GM18873 (cell line): Measurements from ENCODE around the gene PHOSPHO1.

Experiments used
- ATAC-seq: cut with Tn5 transposase; IDR thresholded peaks from one replicate; pipeline ENCODE4 v1.9.1; 2021; ENCODE audit warnings: mild to moderate bottlenecking, moderate library complexity, moderate number of reproducible peaks; ENCODE audit not compliant: unreplicated experiment, low FRiP score

The PHOSPHO1 gene

DNA sequence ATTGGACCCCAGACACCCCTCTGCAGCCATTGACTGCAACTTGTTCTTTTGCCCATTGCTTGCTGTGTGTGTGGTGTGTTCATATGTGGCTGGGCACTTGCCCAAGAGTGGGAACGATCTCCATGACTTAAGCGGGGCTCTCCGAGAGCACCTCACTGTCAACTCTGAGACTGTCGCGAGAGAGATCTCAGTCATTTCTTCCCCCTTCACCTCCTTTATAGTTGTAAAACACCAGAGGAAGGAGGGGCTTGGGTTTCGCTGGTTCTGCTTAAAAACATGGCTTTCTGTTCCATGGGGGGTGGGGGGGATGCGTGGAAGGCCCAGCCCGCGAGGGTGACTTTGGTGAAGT, 7.4 kb downstream of the PHOSPHO1 start:
- no peak for ATAC-seq

DNA sequence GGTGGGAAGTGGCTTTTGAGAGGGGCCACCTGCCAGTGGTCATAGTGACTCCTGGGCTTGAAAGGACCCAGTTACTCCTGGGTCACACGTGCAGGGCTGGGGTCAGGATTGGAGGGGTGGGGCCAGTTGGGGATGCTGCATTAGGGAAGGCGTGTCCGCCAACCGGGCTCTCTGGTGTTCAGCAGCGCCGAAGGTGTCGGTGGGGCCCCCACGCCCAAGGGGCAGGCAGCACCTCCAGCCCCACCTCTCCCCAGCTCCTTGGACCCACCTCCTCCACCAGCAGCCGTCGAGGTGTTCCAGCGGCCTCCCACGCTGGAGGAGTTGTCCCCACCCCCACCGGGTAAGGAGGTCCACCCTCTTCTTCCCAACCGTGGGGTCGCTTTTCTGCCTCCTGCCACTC, 10.6 kb downstream of the PHOSPHO1 start:
- ATAC-seq = no peak

DNA sequence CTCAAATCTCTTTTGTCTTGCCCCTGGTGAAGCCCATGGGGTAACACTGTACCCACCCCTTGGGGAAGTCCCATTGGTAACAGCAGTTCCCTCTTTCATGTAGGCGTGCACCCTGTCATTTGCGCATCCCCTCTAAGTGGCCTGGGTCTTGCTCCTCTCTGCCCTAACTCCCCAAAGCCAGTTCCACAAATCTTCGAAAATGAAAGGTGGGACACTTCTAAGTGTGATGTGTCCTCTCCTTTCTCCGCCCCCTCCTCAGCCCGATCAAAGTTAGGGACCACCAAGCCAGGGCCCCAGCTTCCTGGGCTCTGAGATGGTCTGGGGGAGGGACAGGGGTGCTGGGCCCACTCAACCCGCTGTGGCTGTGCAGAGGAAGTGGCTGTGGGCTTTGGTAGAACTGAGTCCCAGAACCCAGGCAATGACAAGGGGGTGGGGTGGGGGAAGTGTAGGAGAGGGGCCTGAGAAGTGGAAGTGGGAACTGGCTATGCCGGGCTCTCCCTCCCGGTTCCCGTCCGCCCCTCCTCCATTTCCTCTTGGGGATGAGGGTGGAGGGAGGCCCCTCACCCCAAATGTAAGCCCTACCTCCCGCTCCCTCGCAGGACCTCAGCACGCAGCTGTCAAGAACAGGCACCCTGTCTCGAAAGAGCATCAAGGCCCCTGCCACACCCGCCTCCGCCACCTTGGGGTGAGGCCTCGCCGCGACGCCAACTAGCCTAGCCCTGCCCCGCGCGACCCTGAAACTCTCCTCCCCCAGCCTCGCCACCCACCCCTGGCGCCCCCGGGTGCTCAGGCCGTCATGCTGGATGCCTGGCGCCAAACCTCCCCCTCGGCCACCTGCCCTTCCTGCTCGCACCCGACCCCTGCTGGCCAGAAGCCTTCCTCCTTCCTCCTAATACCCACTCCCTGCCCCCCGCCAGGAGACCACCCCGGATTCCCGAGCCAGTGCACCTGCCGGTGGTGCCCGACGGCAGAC, 11.4 kb downstream of the PHOSPHO1 start:
- no peak for ATAC-seq

DNA sequence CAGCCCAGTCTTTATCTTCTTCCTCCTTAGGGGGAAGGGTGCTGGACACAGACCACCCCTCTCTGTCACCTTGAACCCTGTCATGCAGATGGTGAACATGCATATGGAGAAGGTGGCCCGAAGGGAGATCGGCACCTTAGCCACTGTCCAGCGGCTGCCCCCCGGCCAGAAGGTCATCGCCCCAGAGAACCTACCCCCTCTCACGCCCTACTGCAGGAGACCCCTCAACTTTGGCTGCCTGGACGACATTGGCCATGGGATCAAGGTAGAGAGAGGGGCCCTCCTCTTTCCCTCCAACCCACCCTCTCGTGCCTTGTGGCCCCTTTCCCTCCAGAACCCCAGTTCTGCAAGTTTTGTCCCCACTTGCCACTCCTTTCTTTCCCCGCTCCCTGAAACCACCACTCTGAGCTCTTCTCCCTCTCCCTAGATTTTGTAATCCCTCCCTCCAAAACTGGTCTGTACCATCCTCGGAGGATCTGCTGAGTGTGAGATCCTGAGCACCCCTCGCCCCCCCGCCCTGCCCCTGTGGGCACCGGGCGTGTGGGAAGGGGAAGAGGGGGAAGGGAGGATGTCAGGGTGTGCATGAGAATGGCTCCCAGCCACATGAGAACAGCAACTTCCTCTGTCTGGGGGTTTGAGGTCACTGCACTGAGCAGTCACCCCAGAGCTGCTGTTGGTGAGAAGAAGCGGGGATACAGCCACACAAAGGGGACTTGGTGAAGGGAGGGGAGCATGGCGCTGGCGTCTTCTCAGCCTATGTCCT, 12.8 kb downstream of the PHOSPHO1 start:
- no peak for ATAC-seq

DNA sequence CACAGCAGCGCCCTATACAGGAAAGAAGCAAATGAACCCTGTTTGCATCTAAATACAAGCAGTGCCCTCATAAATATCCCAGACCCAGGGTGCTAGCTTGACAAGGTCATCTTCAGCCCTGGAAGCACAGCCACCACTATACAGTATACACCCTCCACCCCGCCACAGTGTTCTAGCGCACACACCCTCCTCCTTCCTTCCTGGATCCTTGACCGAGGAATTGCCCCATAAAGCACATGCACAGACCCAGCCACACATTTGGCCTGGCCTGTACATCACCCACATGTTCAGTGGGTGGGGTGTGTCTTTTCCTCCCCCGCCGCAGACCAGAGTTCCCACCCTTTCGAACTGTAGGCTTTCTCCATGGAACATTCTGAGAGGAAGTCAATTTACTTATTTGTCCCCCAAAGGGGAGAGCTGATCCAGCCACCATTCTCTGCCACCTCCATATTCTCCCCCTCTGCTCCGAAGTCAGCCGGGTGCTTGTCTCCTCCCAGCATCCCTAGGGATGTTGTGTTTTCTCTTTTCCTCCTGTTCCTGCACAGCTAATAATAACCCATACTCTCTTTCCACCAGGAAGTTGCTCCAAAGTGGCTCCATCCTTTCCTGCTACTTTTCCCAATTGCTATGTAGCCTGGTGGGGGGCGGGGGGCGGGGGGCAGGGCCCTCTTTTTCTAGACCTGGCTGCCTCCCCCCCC, 13.5 kb downstream of the PHOSPHO1 start:
- no peak for ATAC-seq

DNA sequence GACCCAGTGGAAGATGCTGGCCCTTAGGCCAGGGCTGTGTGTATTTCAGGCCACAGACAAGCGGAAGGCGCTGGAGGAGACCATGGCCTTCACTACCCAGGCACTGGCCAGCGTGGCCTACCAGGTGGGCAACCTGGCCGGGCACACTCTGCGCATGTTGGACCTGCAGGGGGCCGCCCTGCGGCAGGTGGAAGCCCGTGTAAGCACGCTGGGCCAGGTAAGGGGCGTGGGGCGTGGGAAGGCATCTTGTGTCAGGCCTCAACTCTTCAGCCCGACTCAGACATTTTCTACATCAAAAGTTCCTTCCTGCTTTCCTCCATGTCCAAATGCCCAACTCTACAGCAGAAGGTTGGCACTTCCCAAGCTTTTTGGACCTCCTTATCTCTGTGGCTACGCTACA, 14.1 kb downstream of the PHOSPHO1 start:
- ATAC-seq = no peak

DNA sequence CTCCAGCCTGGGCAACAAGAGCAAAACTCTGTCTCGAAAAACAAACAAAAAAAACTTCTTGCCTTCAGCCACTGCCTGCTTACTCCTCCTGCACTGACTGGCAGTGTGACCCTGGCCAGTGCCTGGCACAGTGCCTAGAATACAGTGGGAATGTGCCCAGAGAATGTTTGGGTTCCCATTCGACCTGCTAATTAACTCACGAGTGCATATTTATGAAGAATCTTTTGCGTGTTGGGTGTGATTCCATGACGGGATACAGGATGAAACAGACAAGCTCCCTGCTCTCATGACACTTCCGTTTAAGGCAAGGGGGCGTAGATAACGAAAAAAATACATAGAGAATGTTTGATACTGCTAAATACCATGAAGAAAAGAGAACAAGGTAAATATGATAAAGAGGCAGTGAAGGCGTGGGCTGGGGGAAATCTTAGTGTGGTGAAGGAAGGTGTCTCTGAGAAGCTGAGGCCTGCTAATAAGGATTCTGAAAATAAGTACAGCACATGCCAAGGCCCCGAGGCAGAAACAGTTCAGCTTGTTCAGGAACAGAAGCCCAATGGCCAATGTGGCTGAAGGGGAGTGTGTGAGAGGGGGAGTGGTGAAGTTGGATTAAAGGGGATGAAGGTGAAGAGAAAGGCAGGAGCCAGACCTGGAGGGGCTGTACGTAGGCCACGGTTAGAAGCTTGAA, 15.8 kb downstream of the PHOSPHO1 start:
- ATAC-seq = no peak

DNA sequence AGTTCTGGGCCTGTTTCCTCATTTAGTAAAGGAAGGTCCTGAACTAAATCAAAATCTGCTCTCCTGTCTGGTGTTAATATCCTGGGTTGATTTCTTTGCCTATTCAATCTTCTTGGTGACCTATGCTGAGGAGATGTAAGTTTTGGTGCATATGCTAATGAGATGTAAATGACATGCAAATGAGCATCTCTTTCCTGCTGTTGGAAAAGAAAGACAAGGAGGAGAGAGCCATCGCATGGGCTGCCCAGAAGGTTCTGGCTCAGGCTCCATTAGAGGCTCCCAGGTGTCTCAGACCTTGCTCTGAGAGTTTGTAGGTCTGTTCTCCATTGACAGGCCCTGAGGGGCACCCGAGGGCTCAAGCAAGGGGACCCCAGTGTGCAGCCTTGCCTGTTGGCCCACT, 16.7 kb downstream of the PHOSPHO1 start:
- no peak for ATAC-seq

DNA sequence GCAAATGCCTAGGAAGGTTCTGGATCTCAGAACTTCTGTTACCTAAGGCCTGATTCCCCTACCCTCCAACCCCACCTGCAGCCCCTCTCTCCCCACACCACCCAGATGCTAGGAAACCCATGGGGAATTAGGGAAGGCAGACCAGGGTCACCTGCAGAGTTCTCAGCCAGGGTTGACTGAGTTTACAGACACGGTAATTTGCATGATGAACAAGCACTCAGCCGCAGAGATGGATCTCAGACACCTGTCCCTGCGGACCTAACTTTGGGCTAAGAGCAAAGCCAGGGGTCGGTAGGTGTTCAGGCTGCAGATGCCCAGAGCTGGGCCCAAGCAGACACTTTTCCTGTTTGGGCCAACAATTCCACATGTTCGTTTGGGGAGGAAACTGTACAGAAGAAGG, 17.2 kb downstream of the PHOSPHO1 start:
- no peak for ATAC-seq

DNA sequence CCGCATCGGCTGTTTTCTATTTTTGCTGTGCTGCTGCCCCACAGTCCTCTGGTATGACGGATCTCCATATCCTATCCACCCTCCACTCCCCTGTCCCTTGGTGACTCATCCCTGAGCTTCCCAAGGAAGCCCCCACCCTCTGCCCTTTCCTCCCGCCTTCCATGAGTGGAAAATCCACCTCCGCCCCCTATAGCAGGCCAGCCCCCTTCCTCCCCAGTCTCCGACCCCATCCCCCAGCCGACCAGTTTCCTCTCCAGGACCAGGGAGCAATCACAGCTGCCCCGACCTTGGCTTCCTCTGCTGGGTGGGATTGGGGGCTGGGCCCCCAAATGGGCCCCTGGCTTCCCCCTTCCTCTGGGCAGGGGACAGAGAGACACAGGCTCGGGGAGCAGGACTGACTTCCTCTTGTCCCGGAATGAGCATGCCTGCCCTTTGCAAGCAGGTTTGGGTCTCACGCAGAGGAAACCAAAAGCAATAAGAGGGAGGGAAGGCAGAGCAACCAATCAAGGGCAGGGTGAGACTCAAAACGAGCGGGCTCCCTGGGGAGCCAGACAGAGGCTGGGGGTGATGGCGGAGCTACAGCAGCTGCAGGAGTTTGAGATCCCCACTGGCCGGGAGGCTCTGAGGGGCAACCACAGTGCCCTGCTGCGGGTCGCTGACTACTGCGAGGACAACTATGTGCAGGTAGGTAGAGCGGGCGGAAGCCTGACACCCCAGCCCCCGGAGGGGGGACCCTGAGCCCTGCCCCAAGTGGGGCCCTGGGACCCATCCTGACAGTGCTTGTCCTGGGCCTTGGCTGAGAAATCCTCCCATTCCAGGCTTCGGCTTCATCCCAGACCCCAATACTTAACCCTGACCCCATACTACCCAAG, 20.2 kb downstream of the PHOSPHO1 start, which contains the start of the genes ABI3 and GNGT2:
Gene ABI3 (plus strand): TSS at position 550 of the 872 bp plus-strand sequence. CDS start 18 bp downstream, at position 568.
Gene GNGT2 (minus strand): TSS at position 417 of the 872 bp plus-strand sequence. CDS start 3,152 bp downstream, outside the sequence.
- peak; percentile 71 for ATAC-seq

DNA sequence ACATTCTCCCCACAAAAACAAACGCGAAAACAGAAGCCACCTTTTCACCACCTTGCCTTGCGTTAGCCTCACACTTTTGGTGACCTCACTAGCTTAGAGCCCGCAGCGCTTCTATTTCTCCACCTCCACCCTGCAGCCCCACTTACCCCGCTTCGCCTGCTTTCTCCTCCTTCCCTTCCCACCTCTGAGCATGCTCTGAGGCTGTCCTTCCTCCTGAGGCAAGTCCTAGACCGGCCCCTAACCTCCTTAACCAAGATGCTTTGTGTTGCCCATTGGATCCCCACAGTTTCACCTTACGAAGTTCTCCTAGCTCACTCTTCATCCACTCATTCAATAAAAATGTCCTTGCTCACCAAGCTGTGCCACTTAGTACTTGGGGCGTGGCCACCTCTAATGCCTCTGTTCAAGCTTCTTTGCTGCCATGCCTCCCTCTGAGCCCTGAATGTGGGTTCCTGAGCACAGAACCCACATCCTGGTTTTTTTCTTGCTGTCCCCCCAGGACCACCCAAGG, 21.5 kb downstream of the PHOSPHO1 start:
- ATAC-seq = no peak

DNA sequence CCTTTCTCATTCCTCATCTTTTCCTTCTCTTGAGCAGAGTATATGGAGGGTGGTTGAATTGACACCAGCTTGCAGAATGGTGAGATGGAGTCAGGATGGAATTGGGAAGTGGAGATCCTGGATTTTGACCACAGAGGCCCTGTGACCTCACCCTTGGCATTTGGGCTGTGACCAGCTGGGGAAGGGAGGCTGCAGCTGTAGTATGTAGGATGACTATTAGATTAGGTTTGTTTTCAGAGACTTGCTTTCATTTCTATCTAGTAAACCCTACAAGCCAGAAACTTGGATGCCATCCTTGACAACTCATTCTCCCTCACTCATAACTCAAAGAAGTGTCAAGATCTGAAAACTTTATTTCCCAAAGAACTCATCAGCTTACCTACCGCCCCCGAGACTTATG, 26.1 kb downstream of the PHOSPHO1 start:
- ATAC-seq = no peak

DNA sequence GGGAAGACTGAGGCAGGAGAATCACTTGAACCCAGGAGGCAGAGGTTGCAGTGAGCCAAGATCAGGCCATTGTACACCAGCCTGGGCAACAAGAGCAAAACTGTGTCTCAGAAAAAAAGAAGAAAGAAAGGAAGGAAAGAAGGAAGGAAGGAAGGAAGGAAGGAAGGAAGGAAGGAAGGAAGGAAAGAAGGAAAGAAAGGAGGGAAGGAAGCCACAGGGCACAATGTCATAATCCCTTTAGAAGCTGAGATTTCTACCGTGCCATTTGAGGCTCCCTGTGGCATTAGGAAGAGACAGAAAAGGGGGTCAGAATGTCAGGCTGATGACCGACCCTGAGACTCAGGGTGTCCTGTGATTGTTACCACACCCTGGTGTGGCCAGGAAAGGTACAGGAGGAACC, 26.8 kb downstream of the PHOSPHO1 start:
- no peak for ATAC-seq

DNA sequence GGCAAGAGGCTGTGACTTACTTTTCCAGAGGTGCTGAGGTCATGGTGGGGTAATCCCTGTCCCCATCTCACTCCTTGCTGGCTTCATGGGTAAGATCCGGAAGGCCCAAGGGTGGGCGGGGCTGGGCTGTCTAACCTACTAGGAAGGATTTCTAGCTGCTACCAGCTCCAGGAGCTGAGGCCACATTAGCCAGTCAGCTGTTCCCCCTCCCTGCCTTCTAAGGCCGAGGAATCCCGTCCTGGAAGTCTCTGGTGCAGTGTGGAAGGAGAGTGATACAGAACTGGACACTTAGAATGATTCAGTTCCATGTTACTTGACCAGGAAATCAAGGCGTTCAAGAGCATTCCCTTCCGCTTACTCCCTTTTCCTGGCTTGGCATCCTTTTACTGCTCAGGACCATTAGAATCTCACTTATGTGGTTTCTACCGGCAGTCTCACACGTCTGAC, 29.1 kb downstream of the PHOSPHO1 start:
- no peak for ATAC-seq

DNA sequence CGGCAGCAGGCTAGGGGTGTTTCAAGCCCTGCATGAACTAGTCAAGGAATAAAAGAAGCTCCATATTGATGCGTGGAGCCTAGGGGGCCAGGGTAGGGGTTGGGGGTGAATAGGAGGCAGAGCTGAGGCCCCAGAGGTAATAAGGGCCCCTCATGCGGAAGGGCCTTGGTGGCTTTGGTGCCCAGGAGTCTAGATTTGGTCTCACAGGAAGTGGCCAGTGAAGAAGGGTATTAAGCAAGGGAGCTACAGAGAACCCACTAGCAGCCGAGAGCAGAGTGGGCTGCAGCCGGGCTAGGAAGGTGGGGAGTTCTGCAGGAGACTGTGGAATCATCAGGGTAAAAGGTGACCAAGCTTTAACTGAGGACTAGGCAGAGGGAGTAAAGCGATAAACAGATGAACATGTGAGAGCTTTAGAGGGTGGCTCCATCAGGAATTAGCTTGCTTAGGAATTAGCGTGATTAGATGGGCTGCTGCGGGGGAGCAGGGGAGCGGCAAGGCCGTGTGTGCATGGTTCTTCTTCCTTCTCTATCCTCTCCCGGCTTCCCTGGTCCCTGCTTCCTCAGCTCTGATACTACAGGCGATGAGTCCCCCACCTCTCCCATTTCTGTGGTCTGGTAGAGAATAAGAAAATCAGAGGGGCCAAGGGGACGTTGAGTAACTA, 30.0 kb downstream of the PHOSPHO1 start:
- no peak for ATAC-seq

DNA sequence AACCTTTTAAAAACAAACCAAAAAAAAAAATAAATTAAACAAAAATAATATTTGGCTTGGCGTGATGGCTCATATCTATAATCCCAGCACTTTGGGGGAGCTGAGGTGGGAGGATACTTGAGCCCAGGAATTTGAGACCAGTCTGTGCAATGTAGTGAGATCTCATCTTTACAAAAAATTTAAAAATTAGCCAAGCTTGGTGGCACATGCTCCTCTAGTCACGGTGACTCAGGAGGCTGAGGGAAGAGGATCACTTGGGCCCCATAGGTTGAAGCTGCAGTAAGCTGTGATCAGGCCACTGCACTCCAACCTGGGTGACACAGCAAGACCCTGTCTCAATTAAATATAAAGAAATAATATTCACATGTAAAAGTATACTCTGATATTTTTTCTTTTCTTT, 32.4 kb downstream of the PHOSPHO1 start:
- no peak for ATAC-seq

DNA sequence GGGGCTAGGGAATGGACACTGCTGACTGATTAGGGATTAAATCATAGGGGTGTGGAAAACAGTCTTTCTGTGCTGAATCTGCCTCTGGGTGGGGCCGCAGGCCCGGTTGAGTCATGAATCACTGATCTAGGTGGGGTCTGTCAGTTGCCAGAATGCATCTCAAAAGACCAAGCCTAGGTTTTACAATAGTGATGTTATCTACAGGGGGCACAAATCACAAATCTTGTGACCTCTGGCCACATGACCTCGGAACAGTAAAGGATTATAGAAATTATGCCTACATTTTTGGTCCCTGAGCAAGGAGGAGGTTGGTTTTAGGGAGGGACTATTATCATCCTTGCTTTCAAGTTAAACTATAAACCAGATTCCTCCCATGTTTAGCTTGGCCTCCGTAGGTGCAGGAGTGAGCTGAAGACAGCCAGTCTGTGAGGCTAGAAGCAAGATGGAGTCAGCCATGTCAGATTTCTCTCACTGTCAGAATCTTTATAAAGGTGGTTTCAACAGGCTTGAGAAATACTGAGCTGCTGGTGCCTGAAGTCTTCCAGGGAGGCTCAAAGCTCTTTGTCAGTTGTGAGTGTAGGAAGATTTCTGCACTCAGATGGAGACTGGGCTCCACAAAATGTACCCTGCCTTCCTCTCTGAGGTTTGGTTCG, 33.1 kb downstream of the PHOSPHO1 start:
- no peak for ATAC-seq

DNA sequence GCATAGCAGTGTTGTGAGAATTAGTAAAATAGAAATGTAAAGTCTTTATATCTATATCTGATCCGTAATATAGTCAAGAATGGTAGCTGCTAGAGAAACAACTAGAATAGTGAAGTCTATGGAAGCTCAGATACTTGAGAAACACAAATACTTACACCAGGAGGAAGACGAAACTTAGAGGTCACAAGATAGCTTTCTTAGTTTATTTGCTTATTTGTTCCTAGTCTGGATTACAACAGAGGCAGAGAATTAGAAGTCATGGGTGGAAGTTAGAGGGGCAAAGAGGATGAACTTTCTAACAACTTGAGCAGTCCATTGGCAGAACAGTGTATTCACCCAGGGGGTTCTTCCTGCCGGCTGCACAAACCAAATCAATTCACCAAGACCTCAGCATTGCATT, 34.1 kb downstream of the PHOSPHO1 start:
- ATAC-seq = no peak
